ENCODE results near the gene MBD3L1. TPM values are rescaled to one million over a fixed set of nuclear protein-coding genes. Genes with fewer than 3 reads are reported as not detected.
A peak's percentile ranks its signal among the peaks of the same experiment; 100 is the strongest.

Gene MBD3L1
- not detected for total RNA-seq
- polyA plus RNA-seq = not detected
- long read RNA-seq, donor 1 = 0 reads
- long read RNA-seq, donor 2 = 0 reads
- long read RNA-seq, donor 3 = 0 reads
- long read RNA-seq, donor 4 = 0 reads
- long read RNA-seq, donor 5 = 0 reads

- H3K36me3 ChIP-seq (ENCODE audit: control insufficient read depth in 4 of 4, insufficient read depth in 4 of 4, low read length in 4 of 4) = peaks cover 0 to 24% (median 8%) of the 10 kb centered on the region in 4 donors
- TF ChIP-seq CTCF (IDR thresholded peaks at IDR 0.05; ENCODE audit: control extremely low read depth, extremely low read depth) = peak; percentile 20
- H3K4me1 ChIP-seq (ENCODE audit: control insufficient read depth in 5 of 5, insufficient read depth in 5 of 5, low read length in 5 of 5) = peaks cover 2 to 8% (median 4%) of the 10 kb centered on the region in 5 donors
- ATAC-seq (ENCODE audit: insufficient read depth, low FRiP score) (peak; percentile 94), DNase-seq (peak; percentile 97 to 99 (median 98))
- H3K9me3 ChIP-seq (ENCODE audit: control insufficient read depth in 4 of 4, insufficient read depth in 3 of 4, low read length in 3 of 4) = no peaks in the 10 kb centered on the region
- whole genome bisulfite sequencing, 2 donors = 1% methylated on average over 63 to 78 of the region's 78 CpGs
- H3K27ac ChIP-seq (ENCODE audit: low read depth in 1 of 2, low read length in 1 of 2) = peak within 1 kb of the TSS; percentile 93 to 99
- H3K9ac ChIP-seq (ENCODE audit: insufficient read depth in 1 of 2, low read length in 2 of 2) = peak within 1 kb of the TSS; percentile 84 to 90
- no peaks in the 10 kb centered on the region for H3K27me3 ChIP-seq (ENCODE audit: control insufficient read depth in 3 of 3, insufficient read depth in 3 of 3, low read length in 2 of 3)
- peak within 1 kb of the TSS; percentile 98 for H3K4me3 ChIP-seq
Observed at GRCh38 chr19:8832132-8833021, at the start of gene MBD3L1, which contains the start of gene ZNF558. Gene MBD3L1 (plus strand): TSS chr19:8832377. CDS start chr19:8842679, 10,302 bp downstream. Gene ZNF558 (minus strand): TSS chr19:8832304. CDS start chr19:8822659, 9,645 bp downstream.

- H3K36me3 ChIP-seq (ENCODE audit: control insufficient read depth in 4 of 4, insufficient read depth in 4 of 4, low read length in 4 of 4) = no peaks in the 10 kb centered on the region
- ATAC-seq (ENCODE audit: insufficient read depth, low FRiP score) (no peak), DNase-seq (no peak)
- WGBS, 2 donors = 61 to 63% methylated on average over 1 of the region's 1 CpG
- TF ChIP-seq CTCF (IDR thresholded peaks at IDR 0.05; ENCODE audit: control extremely low read depth, extremely low read depth) = no peak
- no peak overlapping the region for H3K27ac ChIP-seq (ENCODE audit: low read depth in 1 of 2, low read length in 1 of 2)
- no peak overlapping the region for H3K4me3 ChIP-seq
- no peaks in the 10 kb centered on the region for H3K4me1 ChIP-seq (ENCODE audit: control insufficient read depth in 5 of 5, insufficient read depth in 5 of 5, low read length in 5 of 5)
- H3K27me3 ChIP-seq (ENCODE audit: control insufficient read depth in 3 of 3, insufficient read depth in 3 of 3, low read length in 2 of 3) = no peaks in the 10 kb centered on the region
- no peak overlapping the region for H3K9ac ChIP-seq (ENCODE audit: insufficient read depth in 1 of 2, low read length in 2 of 2)
- H3K9me3 ChIP-seq (ENCODE audit: control insufficient read depth in 4 of 4, insufficient read depth in 3 of 4, low read length in 3 of 4) = peaks cover 0 to 19% (median 10%) of the 10 kb centered on the region in 4 donors
Observed at GRCh38 chr19:8794823-8795222, 37.4 kb upstream of the MBD3L1 start.

- 100% methylated on average over 1 of the region's 1 CpG for WGBS, 2 donors
- peaks cover 24 to 66% (median 56%) of the 10 kb centered on the region in 4 donors for H3K36me3 ChIP-seq (ENCODE audit: control insufficient read depth in 4 of 4, insufficient read depth in 4 of 4, low read length in 4 of 4)
- no peak for TF ChIP-seq CTCF (IDR thresholded peaks at IDR 0.05; ENCODE audit: control extremely low read depth, extremely low read depth)
- no peak overlapping the region for H3K9ac ChIP-seq (ENCODE audit: insufficient read depth in 1 of 2, low read length in 2 of 2)
- H3K4me3 ChIP-seq = no peak overlapping the region
- H3K9me3 ChIP-seq (ENCODE audit: control insufficient read depth in 4 of 4, insufficient read depth in 3 of 4, low read length in 3 of 4) = peaks cover 35 to 71% (median 47%) of the 10 kb centered on the region in 4 donors
- no peaks in the 10 kb centered on the region for H3K4me1 ChIP-seq (ENCODE audit: control insufficient read depth in 5 of 5, insufficient read depth in 5 of 5, low read length in 5 of 5)
- ATAC-seq (ENCODE audit: insufficient read depth, low FRiP score) (no peak), DNase-seq (peak in 1 of 3 donors; percentile 9)
- no peaks in the 10 kb centered on the region for H3K27me3 ChIP-seq (ENCODE audit: control insufficient read depth in 3 of 3, insufficient read depth in 3 of 3, low read length in 2 of 3)
- no peak overlapping the region for H3K27ac ChIP-seq (ENCODE audit: low read depth in 1 of 2, low read length in 1 of 2)
Observed at GRCh38 chr19:8806661-8807060, 25.5 kb upstream of the MBD3L1 start.

All from lung (tissue), 16 donors.